Hematopoietic multipotent progenitor cell treated with erythropoietin and hydrocortisone succinate and interleukin-3 and kit ligand, for 6 days (in vitro differentiated cells): Measurements from ENCODE around the gene PLEKHH2.
"Not testable (repeated sequence)": the region's sequence is repeated elsewhere in the genome, so short reads cannot be mapped to it uniquely, and the experiment has no call there.

Experiments
- DNase-seq: peaks from one replicate; pipeline ENCODE4 v3.0.0-alpha.2; 2015

Gene PLEKHH2

GRCh38 chr2:43642363-43642762 lies 5.3 kb downstream of the PLEKHH2 start:
- peak; percentile 16 for DNase-seq

- DNase-seq: no peak
Measured at GRCh38 chr2:43643680-43644079, 6.6 kb downstream of the PLEKHH2 start.

- DNase-seq: no peak
Measured at GRCh38 chr2:43648994-43649701, 12.1 kb downstream of the PLEKHH2 start.

DNA sequence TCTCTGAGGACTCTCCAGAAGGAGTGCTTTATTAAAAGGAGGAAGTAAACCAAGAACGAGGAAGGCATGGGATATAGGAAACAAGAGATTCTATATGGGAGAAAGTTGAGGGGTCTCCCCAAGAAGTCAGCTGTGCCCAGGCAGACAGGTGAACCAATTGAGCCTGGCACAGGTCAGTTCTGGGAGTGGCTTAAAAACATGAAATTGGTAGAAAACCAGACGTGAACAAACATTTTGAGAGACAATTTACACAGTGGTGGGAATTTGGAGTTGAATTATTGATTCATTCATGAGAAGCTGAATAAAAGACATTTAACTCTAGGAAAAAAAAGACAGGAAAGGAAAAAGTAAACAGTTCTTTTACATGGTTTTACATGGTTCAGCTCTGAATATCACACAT lies 16.4 kb downstream of the PLEKHH2 start:
- DNase-seq: no peak

- DNase-seq: no peak
Measured at GRCh38 chr2:43657241-43657640, 20.2 kb downstream of the PLEKHH2 start.

- no peak for DNase-seq
Measured at GRCh38 chr2:43675646-43676321, 38.7 kb downstream of the PLEKHH2 start.

- peak; percentile 54 for DNase-seq
Measured at GRCh38 chr2:43676322-43677050, 39.4 kb downstream of the PLEKHH2 start, which contains the start of gene C1GALT1C1L. C1GALT1C1L (minus strand) TSS chr2:43676429; CDS start chr2:43676322, 107 bp downstream.

GRCh38 chr2:43677783-43678182 lies 40.7 kb downstream of the PLEKHH2 start:
- not testable (repeated sequence) for DNase-seq

- no peak for DNase-seq
Measured at GRCh38 chr2:43685357-43685756, 48.3 kb downstream of the PLEKHH2 start.

GRCh38 chr2:43689999-43690398 lies 52.9 kb downstream of the PLEKHH2 start:
- DNase-seq: no peak

GRCh38 chr2:43692428-43692994 lies 55.5 kb downstream of the PLEKHH2 start:
- no peak for DNase-seq

DNA sequence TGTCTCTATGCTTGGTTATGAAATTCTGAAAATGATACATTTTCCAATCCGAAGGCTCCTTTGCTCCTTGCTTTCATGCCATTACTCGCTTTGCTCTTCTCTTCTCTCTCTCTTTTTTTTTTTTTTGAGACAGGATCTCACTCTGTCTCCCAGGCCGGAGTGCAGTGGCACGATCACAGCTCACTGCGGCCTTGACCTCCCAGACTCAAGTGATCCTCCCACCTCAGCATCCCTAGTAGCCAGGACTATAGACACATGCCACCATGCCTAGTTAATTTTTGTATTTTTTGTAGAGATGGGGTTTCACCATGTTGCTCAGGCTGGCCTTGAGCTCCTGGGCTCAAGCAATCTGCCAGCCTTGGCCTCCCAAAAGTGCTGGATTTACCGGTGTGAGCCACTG lies 61.1 kb downstream of the PLEKHH2 start:
- not testable (repeated sequence) for DNase-seq

DNA sequence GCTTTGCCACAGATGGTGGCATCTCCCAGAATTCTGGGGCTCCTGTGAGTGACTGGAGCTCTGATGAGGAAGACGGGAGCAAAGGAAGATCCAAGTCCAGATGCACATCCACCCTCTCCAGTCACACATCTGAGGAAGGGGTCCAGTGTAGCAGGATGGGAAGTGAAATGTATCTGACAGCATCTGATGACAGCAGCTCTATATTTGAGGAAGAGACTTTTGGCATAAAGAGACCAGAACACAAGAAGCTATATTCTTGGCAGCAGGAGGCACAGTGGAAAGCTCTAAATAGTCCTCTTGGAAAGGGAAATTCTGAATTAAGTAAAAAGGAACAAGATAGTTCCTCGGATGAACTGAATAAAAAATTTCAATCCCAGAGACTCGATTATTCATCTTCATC lies 62.7 kb downstream of the PLEKHH2 start:
- DNase-seq: no peak

DNA sequence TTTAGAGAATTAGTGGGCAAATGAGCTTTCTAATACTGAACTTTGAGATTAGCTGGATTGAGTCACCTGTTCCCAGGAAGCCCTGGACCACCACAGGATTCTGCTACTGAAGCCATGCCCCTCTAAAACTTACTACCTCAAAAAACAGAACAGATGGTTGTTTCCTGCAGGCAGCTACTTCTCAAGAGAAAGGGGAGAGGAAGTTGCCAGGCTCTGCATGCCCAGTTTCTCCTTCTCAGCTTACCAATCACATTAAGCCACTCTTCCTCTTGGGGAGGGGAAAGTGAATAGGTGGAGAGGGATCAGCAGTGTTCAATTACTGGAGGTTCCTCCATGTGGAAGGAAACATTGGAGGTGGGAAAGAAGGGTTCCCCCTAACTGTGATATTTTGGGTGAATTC lies 64.1 kb downstream of the PLEKHH2 start:
- peak; percentile 5 for DNase-seq

DNA sequence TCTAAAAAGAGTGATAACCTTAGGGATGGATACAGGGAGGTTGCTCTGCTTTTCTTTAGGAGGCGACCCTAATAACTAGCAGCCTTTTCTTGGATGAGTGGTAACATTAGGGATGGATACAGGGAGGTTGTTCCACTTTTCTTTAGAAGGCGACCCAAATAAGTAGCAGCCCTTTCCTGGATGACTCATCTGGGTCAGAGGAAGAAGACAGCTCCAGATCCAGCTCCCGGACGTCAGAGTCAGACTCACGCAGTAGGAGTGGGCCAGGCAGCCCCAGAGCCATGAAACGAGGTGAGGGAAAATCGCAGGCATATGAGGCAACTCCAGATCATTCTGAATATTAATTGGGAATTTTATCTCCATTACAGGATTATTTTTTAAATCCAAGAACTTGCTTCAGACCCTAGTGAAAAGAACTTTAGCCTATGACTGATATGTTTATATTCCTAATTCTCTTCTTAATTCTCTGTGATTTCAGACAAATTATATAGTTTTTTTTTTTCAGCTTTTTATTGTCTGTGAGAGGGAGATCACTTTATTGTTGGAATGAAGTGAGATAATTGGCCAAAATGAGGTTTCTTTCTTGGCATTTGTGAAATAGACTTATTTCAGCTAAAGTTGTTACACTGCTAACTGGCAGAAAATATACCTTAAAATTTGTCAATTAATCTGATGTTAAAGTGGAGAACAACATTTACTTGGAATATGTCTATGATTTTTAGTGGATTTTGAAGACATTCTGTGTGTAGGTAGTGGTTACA lies 70.4 kb downstream of the PLEKHH2 start:
- no peak for DNase-seq

DNA sequence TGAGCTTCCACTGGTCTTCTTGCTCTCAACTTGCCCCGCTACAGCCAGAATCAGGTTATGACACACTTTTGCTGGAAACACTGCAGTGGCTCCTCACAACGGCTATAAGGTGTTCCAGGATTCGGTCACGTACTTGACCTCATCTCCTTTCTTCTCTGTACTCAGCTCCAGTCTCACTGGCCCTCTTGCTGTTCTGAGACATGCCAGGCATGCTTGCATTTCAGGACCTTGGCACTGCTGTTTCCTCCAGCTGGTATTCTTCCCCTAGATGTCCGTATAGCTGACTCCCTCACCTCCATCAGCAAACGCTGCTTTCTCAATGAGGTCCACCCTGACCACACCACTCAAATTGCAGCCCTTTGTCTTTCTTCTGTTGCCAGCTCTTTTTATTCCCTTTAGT lies 71.1 kb downstream of the PLEKHH2 start:
- DNase-seq: no peak

DNA sequence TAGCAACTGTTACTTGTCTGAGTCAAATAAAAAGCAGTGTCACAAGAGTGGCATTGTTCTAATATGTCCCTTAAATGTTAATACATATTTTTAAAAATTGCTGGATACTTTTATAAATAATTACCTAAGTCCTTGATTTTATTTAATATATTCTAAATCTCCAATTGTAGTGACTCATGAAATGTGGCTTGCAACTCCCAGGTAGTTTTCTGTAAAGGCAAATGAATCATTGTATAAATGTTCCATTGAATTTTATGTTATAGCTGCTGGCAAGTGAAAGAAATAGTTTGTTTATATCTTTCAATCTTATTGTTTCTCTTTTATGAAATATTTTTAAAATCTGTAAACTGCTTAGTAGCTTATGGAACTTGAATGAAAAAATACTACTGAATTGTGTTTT lies 71.8 kb downstream of the PLEKHH2 start:
- no peak for DNase-seq

DNA sequence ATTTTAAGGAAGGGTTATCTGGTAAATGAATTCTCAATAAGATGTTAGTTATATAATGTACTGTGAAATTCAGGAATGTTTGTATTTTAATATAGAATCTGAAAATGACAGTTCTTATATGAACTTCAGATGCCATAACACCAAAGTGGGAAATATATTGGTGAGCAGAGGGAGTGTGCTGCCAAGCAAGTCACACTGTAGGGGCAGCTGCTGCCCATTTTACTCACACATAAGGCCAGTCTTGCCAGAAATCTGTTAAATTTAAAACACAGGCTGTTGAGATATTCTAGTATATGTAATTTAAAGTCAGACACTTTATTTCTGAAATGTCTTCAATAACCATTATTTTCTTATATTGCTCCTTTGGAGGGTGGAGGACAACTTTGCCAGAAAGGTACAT lies 73.8 kb downstream of the PLEKHH2 start:
- DNase-seq: no peak

DNA sequence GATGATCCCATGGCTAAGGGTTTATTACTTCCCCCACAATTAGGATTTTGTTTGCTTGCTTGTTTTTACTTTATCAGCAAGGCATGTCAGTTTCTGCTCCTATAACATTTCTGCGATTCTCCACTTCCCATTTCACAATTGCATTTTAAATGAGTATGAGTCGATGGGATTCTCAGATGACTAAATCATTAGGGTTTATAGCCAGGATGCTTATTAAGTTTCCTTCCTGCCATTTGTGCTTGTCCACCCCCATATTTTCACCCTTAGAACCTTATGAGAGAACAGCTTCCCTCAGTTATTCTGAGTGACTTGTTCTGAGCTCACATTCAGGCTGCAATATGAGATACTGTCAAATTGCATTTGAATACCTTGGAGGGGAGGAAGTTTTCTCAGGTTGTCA lies 77.1 kb downstream of the PLEKHH2 start:
- DNase-seq: no peak

- no peak for DNase-seq
Measured at GRCh38 chr2:43715300-43716098, 78.4 kb downstream of the PLEKHH2 start.

DNA sequence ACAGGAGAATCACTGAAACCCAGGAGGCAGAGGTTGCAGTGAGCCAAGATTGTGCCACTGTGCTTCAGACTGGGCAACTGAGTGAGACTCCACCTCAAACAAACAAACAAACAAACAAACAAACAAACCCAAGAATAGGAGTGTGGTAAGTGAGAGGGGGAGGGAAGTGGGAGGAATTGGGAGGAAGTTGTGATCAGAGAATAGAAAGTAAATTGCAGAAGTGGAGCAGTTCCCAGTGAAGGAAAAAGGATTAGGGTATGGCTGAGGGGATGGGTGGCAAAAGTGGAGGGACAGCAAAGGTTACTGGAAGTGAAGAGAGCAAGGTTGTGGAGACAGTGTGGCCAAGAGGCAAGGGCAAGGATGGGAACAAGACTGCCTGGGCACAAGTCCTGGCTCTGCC lies 80.3 kb downstream of the PLEKHH2 start:
- no peak for DNase-seq
